Measurements from ENCODE around the gene RCE1.
"Not testable (repeated sequence)": the region's sequence is repeated elsewhere in the genome, so short reads cannot be mapped to it uniquely, and the experiment has no call there.

The RCE1 gene

GRCh38 chr11:66842896-66843775 is at the start of gene RCE1:
Gene RCE1 (plus strand): TSS chr11:66843441. CDS start chr11:66843456, 15 bp downstream.
- DNase-seq (ENCODE audit: low read depth in 2 of 2): peak; percentile 82 to 87

- DNase-seq (ENCODE audit: low read depth in 2 of 2): not testable (repeated sequence)
These were observed 43.4 kb upstream of the RCE1 start for GRCh38 chr11:66799815-66800214.

- DNase-seq (ENCODE audit: low read depth in 2 of 2): no peak
These were observed 42.4 kb upstream of the RCE1 start for GRCh38 chr11:66800720-66801428.

GRCh38 chr11:66809592-66809991 is 33.6 kb upstream of the RCE1 start:
- no peak for DNase-seq (ENCODE audit: low read depth in 2 of 2)

- DNase-seq (ENCODE audit: low read depth in 2 of 2): no peak
These were observed 32.6 kb upstream of the RCE1 start for GRCh38 chr11:66810576-66811185.

- DNase-seq (ENCODE audit: low read depth in 2 of 2): no peak
These were observed 28.6 kb upstream of the RCE1 start for GRCh38 chr11:66814678-66815077.

GRCh38 chr11:66815646-66816045 is 27.6 kb upstream of the RCE1 start:
- DNase-seq (ENCODE audit: low read depth in 2 of 2): no peak

GRCh38 chr11:66818231-66818955 is 24.8 kb upstream of the RCE1 start:
- no peak for DNase-seq (ENCODE audit: low read depth in 2 of 2)

- no peak for DNase-seq (ENCODE audit: low read depth in 2 of 2)
These were observed 22.9 kb upstream of the RCE1 start for GRCh38 chr11:66820381-66820780.

GRCh38 chr11:66820901-66821300 is 22.3 kb upstream of the RCE1 start:
- DNase-seq (ENCODE audit: low read depth in 2 of 2): no peak

GRCh38 chr11:66823700-66824099 is 19.5 kb upstream of the RCE1 start:
- DNase-seq (ENCODE audit: low read depth in 2 of 2): no peak

- DNase-seq (ENCODE audit: low read depth in 2 of 2): not testable (repeated sequence)
These were observed 18.7 kb upstream of the RCE1 start for GRCh38 chr11:66824573-66824972.

- DNase-seq (ENCODE audit: low read depth in 2 of 2): no peak
These were observed 8.7 kb upstream of the RCE1 start for GRCh38 chr11:66834539-66834845.

- no peak for DNase-seq (ENCODE audit: low read depth in 2 of 2)
These were observed 8.3 kb upstream of the RCE1 start for GRCh38 chr11:66834943-66835342.

GRCh38 chr11:66835768-66836405 is 7.4 kb upstream of the RCE1 start:
- DNase-seq (ENCODE audit: low read depth in 2 of 2): no peak

GRCh38 chr11:66840317-66841091 is 2.7 kb upstream of the RCE1 start:
- no peak for DNase-seq (ENCODE audit: low read depth in 2 of 2)

- DNase-seq (ENCODE audit: low read depth in 2 of 2): no peak
These were observed 1.4 kb upstream of the RCE1 start for GRCh38 chr11:66841861-66842260.

- no peak for DNase-seq (ENCODE audit: low read depth in 2 of 2)
These were observed 743 bp upstream of the RCE1 start for GRCh38 chr11:66842501-66842895.

GRCh38 chr11:66843776-66844495 is 695 bp downstream of the RCE1 start:
- no peak for DNase-seq (ENCODE audit: low read depth in 2 of 2)

- DNase-seq (ENCODE audit: low read depth in 2 of 2): no peak
These were observed 1.4 kb downstream of the RCE1 start for GRCh38 chr11:66844496-66845142.
